GM21360 (cell line): ENCODE data around the gene RPS19.
"Not testable (repeated sequence)": the region's sequence is repeated elsewhere in the genome, so short reads cannot be mapped to it uniquely, and the experiment has no call there.

Source experiments
- ATAC-seq: cut with Tn5 transposase; IDR thresholded peaks from one replicate; pipeline ENCODE4 v1.9.1; 2021; ENCODE audit warnings: mild to moderate bottlenecking, moderate library complexity; ENCODE audit not compliant: unreplicated experiment

RPS19 gene

GRCh38 chr19:41859213-41859617 is 840 bp upstream of the RPS19 start:
- no peak for ATAC-seq

GRCh38 chr19:41860419-41861115 is 512 bp downstream of the RPS19 start:
- no peak for ATAC-seq

GRCh38 chr19:41861116-41861768 is 1.2 kb downstream of the RPS19 start:
- ATAC-seq, result no peak

- ATAC-seq, result no peak
Observed at GRCh38 chr19:41861846-41862245, 1.8 kb downstream of the RPS19 start.

- no peak for ATAC-seq
Observed at GRCh38 chr19:41862445-41862986, 2.5 kb downstream of the RPS19 start.

GRCh38 chr19:41863209-41863931 is 3.3 kb downstream of the RPS19 start:
- ATAC-seq, result no peak

- no peak for ATAC-seq
Observed at GRCh38 chr19:41864374-41864773, 4.3 kb downstream of the RPS19 start.

GRCh38 chr19:41866284-41866683 is 6.2 kb downstream of the RPS19 start:
- no peak for ATAC-seq

- no peak for ATAC-seq
Observed at GRCh38 chr19:41868120-41868988, 8.3 kb downstream of the RPS19 start.

GRCh38 chr19:41868989-41869300 is 8.9 kb downstream of the RPS19 start:
- no peak for ATAC-seq

- ATAC-seq, result no peak
Observed at GRCh38 chr19:41869374-41869955, 9.4 kb downstream of the RPS19 start.

- no peak for ATAC-seq
Observed at GRCh38 chr19:41870401-41870873, 10.4 kb downstream of the RPS19 start.

- peak; percentile 32 for ATAC-seq
Observed at GRCh38 chr19:41871573-41872383, 11.7 kb downstream of the RPS19 start.

GRCh38 chr19:41872384-41872774 is 12.3 kb downstream of the RPS19 start:
- no peak for ATAC-seq

- ATAC-seq, result no peak
Observed at GRCh38 chr19:41872775-41873647, 13.0 kb downstream of the RPS19 start.

- not testable (repeated sequence) for ATAC-seq
Observed at GRCh38 chr19:41875973-41876372, 15.9 kb downstream of the RPS19 start.

GRCh38 chr19:41876847-41877832 is 17.1 kb downstream of the RPS19 start, which contains the start of gene CD79A:
Gene CD79A (plus strand): TSS chr19:41877279. CDS start chr19:41877305, 26 bp downstream.
- peak; percentile 50 for ATAC-seq
